ENCODE results near the gene HLA-G.

HLA-G gene

GRCh38 chr6:29828471-29828797 is 809 bp downstream of the HLA-G start:
- Histone ChIP-seq H3K27ac (ENCODE audit: low read length) (no peak overlapping the region), H3K27me3 (ENCODE audit: insufficient read depth, low read length, poor library complexity) (peaks cover 16% of the 10 kb centered on the region), H3K79me2 (ENCODE audit: insufficient read depth, low read length) (no peaks in the 10 kb centered on the region), H3K36me3 (ENCODE audit: insufficient read depth, low read length) (no peaks in the 10 kb centered on the region), H3K9me3 (ENCODE audit: insufficient read depth, low read length, severe bottlenecking) (no peaks in the 10 kb centered on the region), H3K4me2 (ENCODE audit: insufficient read depth, low read length) (no peak overlapping the region), H3K4me1 (ENCODE audit: insufficient read depth, low read length) (no peaks in the 10 kb centered on the region), H2AFZ (ENCODE audit: low read depth, low read length) (no peak overlapping the region), H3K9ac (ENCODE audit: low read depth, low read length) (no peak overlapping the region), H4K20me1 (ENCODE audit: insufficient read depth, low read length) (no peaks in the 10 kb centered on the region), H3K4me3 (ENCODE audit: low read depth in 1 of 2, low read length in 2 of 2) (peak overlapping the region in 1 of 2 experiments; percentile 39; a peak in 1 of 4 replicates)
- DNase-seq (no peak), ATAC-seq (ENCODE audit: insufficient read depth, low read depth) (no peak)
- TF ChIP-seq EZH2 (IDR thresholded peaks at IDR 0.05; ENCODE audit: borderline replicate concordance, low read depth, low read length, severe bottlenecking) (no peak), CTCF (IDR thresholded peaks at IDR 0.05; ENCODE audit: borderline replicate concordance, extremely low read depth, low read length, poor library complexity, severe bottlenecking) (no peak)

GRCh38 chr6:29829766-29830165 is 2.1 kb downstream of the HLA-G start:
- no peaks in the 10 kb centered on the region for H3K4me1 ChIP-seq (ENCODE audit: insufficient read depth, low read length)
- H3K27ac ChIP-seq (ENCODE audit: low read length): no peak overlapping the region
- no peak for TF ChIP-seq EZH2 (IDR thresholded peaks at IDR 0.05; ENCODE audit: borderline replicate concordance, low read depth, low read length, severe bottlenecking)
- TF ChIP-seq CTCF (IDR thresholded peaks at IDR 0.05; ENCODE audit: borderline replicate concordance, extremely low read depth, low read length, poor library complexity, severe bottlenecking): no peak
- H3K27me3 ChIP-seq (ENCODE audit: insufficient read depth, low read length, poor library complexity): peaks cover 20% of the 10 kb centered on the region
- DNase-seq: no peak
- no peak for ATAC-seq (ENCODE audit: insufficient read depth, low read depth)
- no peak overlapping the region for H3K4me2 ChIP-seq (ENCODE audit: insufficient read depth, low read length)
- no peak overlapping the region for H3K9ac ChIP-seq (ENCODE audit: low read depth, low read length)
- H3K79me2 ChIP-seq (ENCODE audit: insufficient read depth, low read length): no peaks in the 10 kb centered on the region
- H3K4me3 ChIP-seq (ENCODE audit: low read depth in 1 of 2, low read length in 2 of 2): no peak overlapping the region
- no peaks in the 10 kb centered on the region for H4K20me1 ChIP-seq (ENCODE audit: insufficient read depth, low read length)
- H3K36me3 ChIP-seq (ENCODE audit: insufficient read depth, low read length): no peaks in the 10 kb centered on the region
- H3K9me3 ChIP-seq (ENCODE audit: insufficient read depth, low read length, severe bottlenecking): no peaks in the 10 kb centered on the region
- H2AFZ ChIP-seq (ENCODE audit: low read depth, low read length): no peak overlapping the region

DNA sequence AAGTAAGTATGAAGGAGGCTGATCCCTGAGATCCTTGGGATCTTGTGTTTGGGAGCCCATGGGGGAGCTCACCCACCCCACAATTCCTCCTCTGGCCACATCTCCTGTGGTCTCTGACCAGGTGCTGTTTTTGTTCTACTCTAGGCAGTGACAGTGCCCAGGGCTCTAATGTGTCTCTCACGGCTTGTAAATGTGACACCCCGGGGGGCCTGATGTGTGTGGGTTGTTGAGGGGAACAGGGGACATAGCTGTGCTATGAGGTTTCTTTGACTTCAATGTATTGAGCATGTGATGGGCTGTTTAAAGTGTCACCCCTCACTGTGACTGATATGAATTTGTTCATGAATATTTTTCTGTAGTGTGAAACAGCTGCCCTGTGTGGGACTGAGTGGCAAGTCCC is 2.8 kb downstream of the HLA-G start:
- Histone ChIP-seq H4K20me1 (ENCODE audit: insufficient read depth, low read length) (no peaks in the 10 kb centered on the region), H3K27ac (ENCODE audit: low read length) (no peak overlapping the region), H3K4me2 (ENCODE audit: insufficient read depth, low read length) (no peak overlapping the region), H3K4me3 (ENCODE audit: low read depth in 1 of 2, low read length in 2 of 2) (no peak overlapping the region), H2AFZ (ENCODE audit: low read depth, low read length) (no peak overlapping the region), H3K4me1 (ENCODE audit: insufficient read depth, low read length) (no peaks in the 10 kb centered on the region), H3K36me3 (ENCODE audit: insufficient read depth, low read length) (no peaks in the 10 kb centered on the region), H3K9ac (ENCODE audit: low read depth, low read length) (no peak overlapping the region), H3K79me2 (ENCODE audit: insufficient read depth, low read length) (no peaks in the 10 kb centered on the region), H3K9me3 (ENCODE audit: insufficient read depth, low read length, severe bottlenecking) (no peaks in the 10 kb centered on the region), H3K27me3 (ENCODE audit: insufficient read depth, low read length, poor library complexity) (peaks cover 20% of the 10 kb centered on the region)
- ATAC-seq (ENCODE audit: insufficient read depth, low read depth): no peak
- no peak for DNase-seq
- no peak for TF ChIP-seq EZH2 (IDR thresholded peaks at IDR 0.05; ENCODE audit: borderline replicate concordance, low read depth, low read length, severe bottlenecking)

DNA sequence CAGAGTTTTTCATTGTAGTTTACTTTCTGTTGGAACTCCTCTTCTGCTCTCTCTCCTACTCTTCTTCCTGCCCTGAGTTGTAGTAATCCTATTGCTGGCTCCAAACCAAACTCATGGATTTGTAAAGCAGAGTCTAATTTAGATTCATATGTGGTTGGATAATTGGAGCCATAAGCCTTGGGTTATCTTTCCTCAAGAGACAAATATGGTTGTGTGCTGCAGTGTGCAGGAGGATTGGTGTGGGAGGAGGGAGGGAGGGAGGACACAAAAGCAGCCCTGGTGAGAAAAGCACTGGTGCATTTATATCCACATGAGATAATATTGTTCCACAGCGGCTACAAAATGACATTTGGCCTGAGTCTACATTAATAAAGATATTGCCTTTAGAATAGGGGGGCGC is 4.2 kb downstream of the HLA-G start:
- no peaks in the 10 kb centered on the region for H3K36me3 ChIP-seq (ENCODE audit: insufficient read depth, low read length)
- H2AFZ ChIP-seq (ENCODE audit: low read depth, low read length): no peak overlapping the region
- no peaks in the 10 kb centered on the region for H3K79me2 ChIP-seq (ENCODE audit: insufficient read depth, low read length)
- no peak overlapping the region for H3K27ac ChIP-seq (ENCODE audit: low read length)
- H3K4me1 ChIP-seq (ENCODE audit: insufficient read depth, low read length): no peaks in the 10 kb centered on the region
- no peak overlapping the region for H3K9ac ChIP-seq (ENCODE audit: low read depth, low read length)
- no peak overlapping the region for H3K4me2 ChIP-seq (ENCODE audit: insufficient read depth, low read length)
- no peak overlapping the region for H3K4me3 ChIP-seq (ENCODE audit: low read depth in 1 of 2, low read length in 2 of 2)
- H4K20me1 ChIP-seq (ENCODE audit: insufficient read depth, low read length): no peaks in the 10 kb centered on the region
- DNase-seq (no peak), ATAC-seq (ENCODE audit: insufficient read depth, low read depth) (no peak)
- peaks cover 24% of the 10 kb centered on the region for H3K27me3 ChIP-seq (ENCODE audit: insufficient read depth, low read length, poor library complexity)
- H3K9me3 ChIP-seq (ENCODE audit: insufficient read depth, low read length, severe bottlenecking): no peaks in the 10 kb centered on the region
- TF ChIP-seq EZH2 (IDR thresholded peaks at IDR 0.05; ENCODE audit: borderline replicate concordance, low read depth, low read length, severe bottlenecking): no peak
- no peak for TF ChIP-seq CTCF (IDR thresholded peaks at IDR 0.05; ENCODE audit: borderline replicate concordance, extremely low read depth, low read length, poor library complexity, severe bottlenecking)
